Esophagus squamous epithelium (tissue), 4 donors: Measurements from ENCODE around the gene TIPIN.

Experiments used
- CTCF ChIP-seq, 6 experiments: fragments of 450-650 bp in 4 of 6; fragments of 200-600 bp in 2 of 6; sonication (generic) in 2 of 6; IDR thresholded peaks; one replicate each; pipeline ENCODE4 v1.5.1; 2016 to 2019; ENCODE audit warnings: antibody characterized with exemption in 6 of 6, mild to moderate bottlenecking in 4 of 6, moderate library complexity in 4 of 6
- POLR2A ChIP-seq, 4 donors: fragments of 450-650 bp; IDR thresholded peaks; one replicate each; pipeline ENCODE4 v1.6.1; 2017; ENCODE audit warnings: antibody characterized with exemption in 4 of 4, mild to moderate bottlenecking in 4 of 4, moderate library complexity in 3 of 4

- TF ChIP-seq POLR2A (IDR thresholded peaks at IDR 0.05): no peak
- TF ChIP-seq CTCF (IDR thresholded peaks at IDR 0.05): no peak
These were observed 28.7 kb downstream of the TIPIN start for GRCh38 chr15:66327736-66328135.
